Liver (tissue), 9 donors: Measurements from ENCODE around the gene H2BK1. TPM values are rescaled to one million over a fixed set of nuclear protein-coding genes. Genes with fewer than 3 reads are reported as not detected.

ENCODE experiments used
- DNase-seq: peaks from one replicate; pipeline ENCODE4 v3.0.0-alpha.2; 2017; ENCODE audit warnings: low spot score
- H3K27ac ChIP-seq, 2 donors: one replicate each; pipeline ENCODE4 v1.7.0; 2013; ENCODE audit warnings: inconsistent platforms in 2 of 2, low read length in 2 of 2, control low read depth in 1 of 2, low read depth in 1 of 2, mild to moderate bottlenecking in 1 of 2
- H3K27me3 ChIP-seq, 4 donors: one replicate each; pipeline versions ENCODE4 v1.6.1 to v1.7.0; 2013; ENCODE audit warnings: low read length in 3 of 4, inconsistent platforms in 1 of 4, mild to moderate bottlenecking in 1 of 4, moderate library complexity in 1 of 4; ENCODE audit not compliant: control insufficient read depth in 4 of 4, insufficient read depth in 4 of 4
- H3K36me3 ChIP-seq, 4 donors: one replicate each; pipeline versions ENCODE4 v1.6.1 to v1.7.0; 2013; ENCODE audit warnings: low read length in 3 of 4, mild to moderate bottlenecking in 3 of 4, low read depth in 1 of 4, moderate library complexity in 1 of 4; ENCODE audit not compliant: control insufficient read depth in 4 of 4, insufficient read depth in 3 of 4
- H3K4me1 ChIP-seq, 4 donors: one replicate each; pipeline versions ENCODE4 v1.6.1 to v1.7.0; 2013; ENCODE audit warnings: low read length in 3 of 4, mild to moderate bottlenecking in 3 of 4, moderate library complexity in 1 of 4; ENCODE audit not compliant: control insufficient read depth in 4 of 4, insufficient read depth in 4 of 4
- H3K4me3 ChIP-seq, 3 donors: one replicate each; pipeline versions ENCODE4 v1.6.1 to v1.7.0; 2013; ENCODE audit warnings: low read length in 3 of 3, control low read depth in 1 of 3, low read depth in 1 of 3, mild to moderate bottlenecking in 1 of 3
- H3K9ac ChIP-seq, 2 donors: one replicate each; pipeline ENCODE4 v1.7.0; 2013; ENCODE audit warnings: low read length in 2 of 2, mild to moderate bottlenecking in 2 of 2, moderate library complexity in 2 of 2, control low read depth in 1 of 2, low read depth in 1 of 2
- H3K9me3 ChIP-seq, 4 donors: one replicate each; pipeline versions ENCODE4 v1.6.1 to v1.7.0; 2013; ENCODE audit warnings: low read length in 3 of 4; ENCODE audit not compliant: control insufficient read depth in 4 of 4
- EGR1 ChIP-seq, 2 donors: IDR thresholded peaks; 2 replicates each; pipeline ENCODE4 v1.6.1; 2016 to 2018; ENCODE audit warnings: antibody characterized with exemption in 2 of 2, low read depth in 2 of 2
- FOXA1 ChIP-seq: IDR thresholded peaks from 2 replicates; pipeline ENCODE4 v1.6.1; 2016; ENCODE audit warnings: antibody characterized with exemption
- FOXA2 ChIP-seq: IDR thresholded peaks from 2 replicates; pipeline ENCODE4 v1.6.1; 2016; ENCODE audit warnings: antibody characterized with exemption
- HNF4A ChIP-seq, 2 donors: conservative IDR thresholded peaks; 2 replicates each; pipeline ENCODE4 v1.6.1; 2016; ENCODE audit warnings: antibody characterized with exemption in 2 of 2, mild to moderate bottlenecking in 2 of 2
- HNF4G ChIP-seq: IDR thresholded peaks from 2 replicates; pipeline ENCODE4 v1.6.1; 2016; ENCODE audit warnings: antibody characterized with exemption
- JUND ChIP-seq, 2 donors: IDR thresholded peaks; 2 replicates each; pipeline ENCODE4 v1.6.1; 2016; ENCODE audit warnings: antibody characterized with exemption in 2 of 2
- NR2F2 ChIP-seq: IDR thresholded peaks from 2 replicates; pipeline ENCODE4 v1.6.1; 2016; ENCODE audit warnings: antibody characterized with exemption
- RXRA ChIP-seq, 2 donors: IDR thresholded peaks; 2 replicates each; pipeline ENCODE4 v1.6.1; 2017 to 2018; ENCODE audit warnings: antibody characterized with exemption in 2 of 2, mild to moderate bottlenecking in 1 of 2
- SP1 ChIP-seq: IDR thresholded peaks from 2 replicates; pipeline ENCODE4 v1.6.1; 2018; ENCODE audit warnings: antibody characterized with exemption, mild to moderate bottlenecking
- TAF1 ChIP-seq: conservative IDR thresholded peaks from 2 replicates; pipeline ENCODE4 v1.6.1; 2016; ENCODE audit warnings: antibody characterized with exemption, mild to moderate bottlenecking
- YY1 ChIP-seq: IDR thresholded peaks from 2 replicates; pipeline ENCODE4 v1.6.1; 2016; ENCODE audit warnings: antibody characterized with exemption, mild to moderate bottlenecking
- ZBTB33 ChIP-seq: IDR thresholded peaks from 2 replicates; pipeline ENCODE4 v1.6.1; 2016; ENCODE audit warnings: antibody characterized with exemption
- WGBS: extraction: QIAGEN DNeasy Blood & Tissue Kit; methylation state at CpG from one replicate; pipeline ENCODE4 v1.1.7; 2013; 5-methylcytosine and 5-hydroxymethylcytosine counted together
- polyA plus RNA-seq, 2 donors: library from polyadenylated mRNA; stranded (reverse) in 1 of 2; unstranded in 1 of 2; fragments of 200-250 nt in 1 of 2; fragments of >200 nt in 1 of 2; fragmentation: Nextera tagmentation in 1 of 2; extraction: Ambion mirVana in 1 of 2; gene quantifications; one replicate each; pipeline versions ENCODE4 v1.2.1 to v1.2.3, GENCODE V29; 2013 to 2015
- total RNA-seq, 2 donors: library from RNA; depleted of rRNA; stranded (reverse); fragments of >200 nt; gene quantifications; one replicate each; pipeline ENCODE4 v1.2.3, GENCODE V29; 2014
- TF ChIP-seq, protein P1 (sequence below): IDR thresholded peaks from 2 replicates; pipeline ENCODE4 v1.6.1; 2016; ENCODE audit warnings: antibody characterized with exemption
- TF ChIP-seq, protein P2 (sequence below): fragments of 150-350 bp; IDR thresholded peaks from 2 replicates; pipeline ENCODE4 v1.5.1; 2017; ENCODE audit warnings: improper control_type of control experiment, low read depth, low read length; ENCODE audit not compliant: missing input control
- TF ChIP-seq, protein P3 (sequence below): IDR thresholded peaks from 2 replicates; pipeline ENCODE4 v1.6.1; 2016; ENCODE audit warnings: antibody characterized with exemption
- donor health status: healthy.
- donor health status: healthy.
- donor health status: healthy.
- donor health status: healthy.
- donor health status: healthy.

The H2BK1 gene
- total and polyA plus RNA-seq, 4 donors, result not detected

DNA sequence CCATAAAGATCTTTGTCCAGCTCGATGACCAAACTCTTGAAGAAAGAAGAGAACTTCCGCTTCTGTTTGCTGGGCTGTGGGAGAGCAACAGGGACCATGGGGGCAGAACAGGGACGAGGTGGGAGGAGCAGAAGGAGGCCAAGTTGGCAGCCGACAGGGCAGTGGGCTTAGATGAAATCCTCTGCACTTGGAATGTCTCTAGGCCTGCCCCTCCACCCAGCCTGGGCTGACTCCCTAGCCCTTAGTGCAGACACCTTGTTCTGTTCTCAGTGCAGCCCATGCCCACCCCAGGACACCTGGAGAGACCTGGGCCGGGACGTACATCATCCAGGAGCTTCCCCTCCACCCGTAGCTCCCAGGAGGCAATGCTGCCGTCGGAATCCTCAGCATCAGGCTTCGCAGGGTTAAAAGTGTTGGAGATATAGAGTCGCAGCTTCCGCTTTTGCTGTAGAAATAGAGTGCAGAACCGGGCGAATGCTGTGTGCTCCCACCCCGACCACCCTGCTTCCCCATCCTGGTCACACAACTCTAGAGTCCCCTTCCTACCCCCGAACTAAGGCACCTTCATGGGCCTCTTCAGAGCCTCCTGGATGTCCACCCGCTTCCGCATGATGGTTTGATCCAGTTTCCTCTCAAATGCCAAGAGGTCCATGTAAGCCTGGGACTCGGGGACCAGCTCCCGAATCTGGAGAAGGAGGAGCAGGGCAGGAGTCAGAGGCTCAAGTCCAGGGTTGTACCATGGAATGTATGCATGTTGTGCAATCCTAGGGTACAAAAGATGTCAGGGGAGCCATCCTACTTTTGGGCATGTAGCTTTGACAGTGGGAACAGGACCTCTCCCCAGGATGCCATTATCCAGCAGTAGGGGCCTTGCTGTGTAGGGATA is 32.1 kb upstream of the H2BK1 start:
- TF ChIP-seq YY1 (no peak), HNF4G (no peak), RXRA (IDR thresholded peaks at IDR 0.05) (no peak), EGR1 (IDR thresholded peaks at IDR 0.05; ENCODE audit: low read depth in 2 of 2) (no peak), FOXA1 (no peak), JUND (IDR thresholded peaks at IDR 0.05) (no peak), FOXA2 (no peak), SP1 (no peak), HNF4A (conservative IDR thresholded peaks at IDR 0.05) (no peak)
- TF ChIP-seq, protein P1, sequence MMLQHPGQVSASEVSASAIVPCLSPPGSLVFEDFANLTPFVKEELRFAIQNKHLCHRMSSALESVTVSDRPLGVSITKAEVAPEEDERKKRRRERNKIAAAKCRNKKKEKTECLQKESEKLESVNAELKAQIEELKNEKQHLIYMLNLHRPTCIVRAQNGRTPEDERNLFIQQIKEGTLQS, result no peak
- H3K9ac ChIP-seq, result no peak overlapping the region
- WGBS, result 63% methylated on average over 20 of the region's 20 CpGs
- H3K36me3 ChIP-seq, result peaks cover 0 to 7% (median 5%) of the 10 kb centered on the region in 4 donors
- H3K9me3 ChIP-seq, result no peaks in the 10 kb centered on the region
- H3K4me1 ChIP-seq, result peaks cover 0 to 13% (median 6%) of the 10 kb centered on the region in 4 donors
- H3K27me3 ChIP-seq, result peaks cover 0 to 4% (median 0%) of the 10 kb centered on the region in 4 donors
- H3K27ac ChIP-seq, result no peak overlapping the region
- no peak for DNase-seq
- no peak overlapping the region for H3K4me3 ChIP-seq

- Histone ChIP-seq H3K36me3 (peaks cover 0 to 14% (median 6%) of the 10 kb centered on the region in 4 donors), H3K27ac (no peak overlapping the region), H3K27me3 (peaks cover 0 to under 1% (median 0%) of the 10 kb centered on the region in 4 donors), H3K9ac (no peak overlapping the region), H3K4me1 (peaks cover 0 to 13% (median 6%) of the 10 kb centered on the region in 4 donors), H3K9me3 (no peaks in the 10 kb centered on the region), H3K4me3 (no peak overlapping the region)
- DNase-seq, result no peak
- TF ChIP-seq TAF1 (no peak), HNF4A (conservative IDR thresholded peaks at IDR 0.05) (no peak), ZBTB33 (no peak), NR2F2 (no peak), FOXA1 (no peak), SP1 (no peak)
- TF ChIP-seq, protein P2, sequence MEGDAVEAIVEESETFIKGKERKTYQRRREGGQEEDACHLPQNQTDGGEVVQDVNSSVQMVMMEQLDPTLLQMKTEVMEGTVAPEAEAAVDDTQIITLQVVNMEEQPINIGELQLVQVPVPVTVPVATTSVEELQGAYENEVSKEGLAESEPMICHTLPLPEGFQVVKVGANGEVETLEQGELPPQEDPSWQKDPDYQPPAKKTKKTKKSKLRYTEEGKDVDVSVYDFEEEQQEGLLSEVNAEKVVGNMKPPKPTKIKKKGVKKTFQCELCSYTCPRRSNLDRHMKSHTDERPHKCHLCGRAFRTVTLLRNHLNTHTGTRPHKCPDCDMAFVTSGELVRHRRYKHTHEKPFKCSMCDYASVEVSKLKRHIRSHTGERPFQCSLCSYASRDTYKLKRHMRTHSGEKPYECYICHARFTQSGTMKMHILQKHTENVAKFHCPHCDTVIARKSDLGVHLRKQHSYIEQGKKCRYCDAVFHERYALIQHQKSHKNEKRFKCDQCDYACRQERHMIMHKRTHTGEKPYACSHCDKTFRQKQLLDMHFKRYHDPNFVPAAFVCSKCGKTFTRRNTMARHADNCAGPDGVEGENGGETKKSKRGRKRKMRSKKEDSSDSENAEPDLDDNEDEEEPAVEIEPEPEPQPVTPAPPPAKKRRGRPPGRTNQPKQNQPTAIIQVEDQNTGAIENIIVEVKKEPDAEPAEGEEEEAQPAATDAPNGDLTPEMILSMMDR, result no peak
- TF ChIP-seq, protein P1, result no peak
- TF ChIP-seq, protein P3, sequence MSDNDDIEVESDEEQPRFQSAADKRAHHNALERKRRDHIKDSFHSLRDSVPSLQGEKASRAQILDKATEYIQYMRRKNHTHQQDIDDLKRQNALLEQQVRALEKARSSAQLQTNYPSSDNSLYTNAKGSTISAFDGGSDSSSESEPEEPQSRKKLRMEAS, result no peak
- WGBS, result 93% methylated on average over 9 of the region's 9 CpGs
Measured at GRCh38 chr7:151241755-151242096, 31.4 kb upstream of the H2BK1 start.
